Measurements from ENCODE around the gene MAFB.

DNA sequence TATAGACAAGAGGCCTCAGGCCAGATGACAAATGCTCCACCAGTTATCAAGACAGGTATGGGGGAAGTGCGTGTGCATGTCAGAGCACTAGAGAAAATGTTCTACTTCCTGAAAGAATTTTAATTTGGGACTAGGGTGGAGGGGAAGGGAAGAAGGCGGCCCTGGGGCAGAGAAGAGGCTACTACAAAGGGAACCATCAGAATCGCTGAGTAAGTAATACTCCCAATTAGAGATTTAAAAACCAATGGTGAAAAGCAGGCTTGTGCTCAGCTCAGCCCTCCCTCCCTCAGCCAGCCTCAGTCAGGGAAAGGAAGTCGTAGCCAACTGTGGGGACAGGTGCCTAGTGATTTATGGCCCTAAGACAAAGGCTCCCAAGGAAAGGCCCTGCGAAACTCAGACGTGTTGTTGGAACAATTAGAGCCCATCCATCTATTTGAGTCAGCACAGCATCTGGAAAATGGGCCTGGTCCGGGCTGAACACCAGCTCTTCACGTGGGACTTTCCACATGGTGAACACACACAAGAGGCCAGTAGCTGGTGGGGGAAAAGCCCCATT, 15.0 kb upstream of the MAFB start:
- TF ChIP-seq YY1 (IDR thresholded peaks at IDR 0.05; ENCODE audit: insufficient read depth, insufficient read length) (no peak), SUZ12 (IDR thresholded peaks at IDR 0.05; ENCODE audit: extremely low read depth, insufficient read depth, insufficient read length) (no peak)

Measured in NT2/D1 (cell line).